Measurements from ENCODE around the gene MYMX. TPM values are rescaled to one million over a fixed set of nuclear protein-coding genes. Genes with fewer than 3 reads are reported as not detected.
"Not testable (repeated sequence)": the region's sequence is repeated elsewhere in the genome, so short reads cannot be mapped to it uniquely, and the experiment has no call there.

The MYMX gene
- total RNA-seq, 1 experiment from 2014 or later = 1.8 TPM

DNA sequence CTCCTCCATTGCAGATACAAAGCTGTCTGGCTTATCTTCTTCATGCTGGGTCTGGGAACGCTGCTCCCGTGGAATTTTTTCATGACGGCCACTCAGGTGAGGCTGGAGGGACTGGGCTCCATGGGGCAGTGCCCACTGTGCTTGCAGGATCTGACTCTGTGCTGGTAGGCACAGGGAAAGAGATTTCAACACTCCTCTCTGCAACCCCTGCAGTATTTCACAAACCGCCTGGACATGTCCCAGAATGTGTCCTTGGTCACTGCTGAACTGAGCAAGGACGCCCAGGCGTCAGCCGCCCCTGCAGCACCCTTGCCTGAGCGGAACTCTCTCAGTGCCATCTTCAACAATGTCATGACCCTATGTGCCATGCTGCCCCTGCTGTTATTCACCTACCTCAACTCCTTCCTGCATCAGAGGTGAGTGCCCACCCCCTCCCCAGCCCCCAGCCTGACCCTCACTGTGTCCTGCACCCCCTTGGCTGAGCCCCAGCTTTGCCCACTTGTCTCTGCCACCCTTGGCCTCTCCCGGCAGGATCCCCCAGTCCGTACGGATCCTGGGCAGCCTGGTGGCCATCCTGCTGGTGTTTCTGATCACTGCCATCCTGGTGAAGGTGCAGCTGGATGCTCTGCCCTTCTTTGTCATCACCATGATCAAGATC lies 12.8 kb downstream of the MYMX start:
- H3K4me1 ChIP-seq (ENCODE audit: control insufficient read depth, insufficient read depth, low read length) = peaks cover 65% of the 10 kb centered on the region
- intact Hi-C loops (cut with micrococcal nuclease; ENCODE audit: unreplicated experiment) (loop anchor here (5.0 kb wide), 1 partner anchor 127 kb away; no protein-coding TSS in a partner anchor), in situ Hi-C loops (cut with HindIII; ENCODE audit: low pct_unique_long_range_greater_than_20kb, low sequenced_read_pairs) (no loop called here)
- H3K27me3 ChIP-seq (ENCODE audit: control insufficient read depth, insufficient read depth, low read length) = no peaks in the 10 kb centered on the region
- ATAC-seq = no peak
- BruUV-seq (replicated peaks) = no TSS peak
- POLR2A ChIA-PET = no interaction called here
- TF ChIP-seq POLR2AphosphoS5 (IDR thresholded peaks at IDR 0.05; ENCODE audit: low read depth, low read length) (no peak), TCF7L2 (IDR thresholded peaks at IDR 0.05; ENCODE audit: low read depth, low read length) (no peak), SIN3A (IDR thresholded peaks at IDR 0.05; ENCODE audit: borderline replicate concordance, insufficient read depth, low read depth, low read length) (no peak)
- TF ChIP-seq, protein P1, sequence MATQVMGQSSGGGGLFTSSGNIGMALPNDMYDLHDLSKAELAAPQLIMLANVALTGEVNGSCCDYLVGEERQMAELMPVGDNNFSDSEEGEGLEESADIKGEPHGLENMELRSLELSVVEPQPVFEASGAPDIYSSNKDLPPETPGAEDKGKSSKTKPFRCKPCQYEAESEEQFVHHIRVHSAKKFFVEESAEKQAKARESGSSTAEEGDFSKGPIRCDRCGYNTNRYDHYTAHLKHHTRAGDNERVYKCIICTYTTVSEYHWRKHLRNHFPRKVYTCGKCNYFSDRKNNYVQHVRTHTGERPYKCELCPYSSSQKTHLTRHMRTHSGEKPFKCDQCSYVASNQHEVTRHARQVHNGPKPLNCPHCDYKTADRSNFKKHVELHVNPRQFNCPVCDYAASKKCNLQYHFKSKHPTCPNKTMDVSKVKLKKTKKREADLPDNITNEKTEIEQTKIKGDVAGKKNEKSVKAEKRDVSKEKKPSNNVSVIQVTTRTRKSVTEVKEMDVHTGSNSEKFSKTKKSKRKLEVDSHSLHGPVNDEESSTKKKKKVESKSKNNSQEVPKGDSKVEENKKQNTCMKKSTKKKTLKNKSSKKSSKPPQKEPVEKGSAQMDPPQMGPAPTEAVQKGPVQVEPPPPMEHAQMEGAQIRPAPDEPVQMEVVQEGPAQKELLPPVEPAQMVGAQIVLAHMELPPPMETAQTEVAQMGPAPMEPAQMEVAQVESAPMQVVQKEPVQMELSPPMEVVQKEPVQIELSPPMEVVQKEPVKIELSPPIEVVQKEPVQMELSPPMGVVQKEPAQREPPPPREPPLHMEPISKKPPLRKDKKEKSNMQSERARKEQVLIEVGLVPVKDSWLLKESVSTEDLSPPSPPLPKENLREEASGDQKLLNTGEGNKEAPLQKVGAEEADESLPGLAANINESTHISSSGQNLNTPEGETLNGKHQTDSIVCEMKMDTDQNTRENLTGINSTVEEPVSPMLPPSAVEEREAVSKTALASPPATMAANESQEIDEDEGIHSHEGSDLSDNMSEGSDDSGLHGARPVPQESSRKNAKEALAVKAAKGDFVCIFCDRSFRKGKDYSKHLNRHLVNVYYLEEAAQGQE (IDR thresholded peaks at IDR 0.05; ENCODE audit: insufficient read depth in 1 of 2, low read depth in 2 of 2, low read length in 1 of 2) = no peak
- TF ChIP-seq, protein P2, sequence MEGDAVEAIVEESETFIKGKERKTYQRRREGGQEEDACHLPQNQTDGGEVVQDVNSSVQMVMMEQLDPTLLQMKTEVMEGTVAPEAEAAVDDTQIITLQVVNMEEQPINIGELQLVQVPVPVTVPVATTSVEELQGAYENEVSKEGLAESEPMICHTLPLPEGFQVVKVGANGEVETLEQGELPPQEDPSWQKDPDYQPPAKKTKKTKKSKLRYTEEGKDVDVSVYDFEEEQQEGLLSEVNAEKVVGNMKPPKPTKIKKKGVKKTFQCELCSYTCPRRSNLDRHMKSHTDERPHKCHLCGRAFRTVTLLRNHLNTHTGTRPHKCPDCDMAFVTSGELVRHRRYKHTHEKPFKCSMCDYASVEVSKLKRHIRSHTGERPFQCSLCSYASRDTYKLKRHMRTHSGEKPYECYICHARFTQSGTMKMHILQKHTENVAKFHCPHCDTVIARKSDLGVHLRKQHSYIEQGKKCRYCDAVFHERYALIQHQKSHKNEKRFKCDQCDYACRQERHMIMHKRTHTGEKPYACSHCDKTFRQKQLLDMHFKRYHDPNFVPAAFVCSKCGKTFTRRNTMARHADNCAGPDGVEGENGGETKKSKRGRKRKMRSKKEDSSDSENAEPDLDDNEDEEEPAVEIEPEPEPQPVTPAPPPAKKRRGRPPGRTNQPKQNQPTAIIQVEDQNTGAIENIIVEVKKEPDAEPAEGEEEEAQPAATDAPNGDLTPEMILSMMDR (IDR thresholded peaks at IDR 0.05) = no peak
- H3K9me3 ChIP-seq (ENCODE audit: control insufficient read depth, insufficient read depth, low read depth, low read length) = no peaks in the 10 kb centered on the region
- H3K27ac ChIP-seq (ENCODE audit: low read length) = no peak overlapping the region
- peaks cover 5% of the 10 kb centered on the region for H3K36me3 ChIP-seq (ENCODE audit: control insufficient read depth, insufficient read depth, low read length)
- CTCF ChIA-PET = no interaction called here
- no peak overlapping the region for H3K4me3 ChIP-seq (ENCODE audit: low read depth in 2 of 2, low read length in 2 of 2)
- DNase-seq (ENCODE audit: low read depth, low spot score) = no peak

DNA sequence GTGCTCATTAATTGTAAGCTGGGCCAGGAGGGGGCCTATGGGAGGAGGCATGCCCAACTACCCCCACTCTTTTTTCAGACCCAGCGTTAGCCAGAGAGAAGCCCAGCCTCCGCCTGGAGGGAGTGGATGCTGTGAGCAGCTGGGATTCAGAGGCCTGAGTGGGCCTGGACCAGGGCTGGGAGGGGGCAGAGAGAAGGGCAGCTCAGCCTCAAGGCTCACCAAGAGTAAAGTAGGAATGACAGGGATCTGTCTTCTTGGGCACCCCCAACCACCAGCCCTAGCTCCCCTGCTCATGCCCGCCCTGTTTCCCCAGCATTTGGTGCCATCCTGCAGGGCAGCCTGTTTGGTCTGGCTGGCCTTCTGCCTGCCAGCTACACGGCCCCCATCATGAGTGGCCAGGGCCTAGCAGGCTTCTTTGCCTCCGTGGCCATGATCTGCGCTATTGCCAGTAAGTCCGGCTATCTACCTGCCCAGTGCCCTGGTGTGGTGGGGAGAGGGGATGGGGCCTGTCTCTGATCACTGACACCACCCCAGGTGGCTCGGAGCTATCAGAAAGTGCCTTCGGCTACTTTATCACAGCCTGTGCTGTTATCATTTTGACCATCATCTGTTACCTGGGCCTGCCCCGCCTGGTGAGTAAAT lies 13.4 kb downstream of the MYMX start:
- no peak overlapping the region for H3K4me3 ChIP-seq (ENCODE audit: low read depth in 2 of 2, low read length in 2 of 2)
- POLR2A ChIA-PET = no interaction called here
- H3K27ac ChIP-seq (ENCODE audit: low read length) = no peak overlapping the region
- CTCF ChIA-PET = interaction anchor here (0.6 kb wide), 1 partner anchor 40 kb away, joined by 6 read pairs; no protein-coding TSS in a partner anchor
- H3K4me1 ChIP-seq (ENCODE audit: control insufficient read depth, insufficient read depth, low read length) = peaks cover 65% of the 10 kb centered on the region
- BruUV-seq (replicated peaks) = no TSS peak
- in situ Hi-C loops (cut with HindIII; ENCODE audit: low pct_unique_long_range_greater_than_20kb, low sequenced_read_pairs) (no loop called here), intact Hi-C loops (cut with micrococcal nuclease; ENCODE audit: unreplicated experiment) (loop anchor here (5.0 kb wide), 1 partner anchor 128 kb away; no protein-coding TSS in a partner anchor)
- H3K27me3 ChIP-seq (ENCODE audit: control insufficient read depth, insufficient read depth, low read length) = no peaks in the 10 kb centered on the region
- no peaks in the 10 kb centered on the region for H3K9me3 ChIP-seq (ENCODE audit: control insufficient read depth, insufficient read depth, low read depth, low read length)
- H3K36me3 ChIP-seq (ENCODE audit: control insufficient read depth, insufficient read depth, low read length) = peaks cover 5% of the 10 kb centered on the region
- DNase-seq (ENCODE audit: low read depth, low spot score) (no peak), ATAC-seq (no peak)
- TF ChIP-seq, protein P2 (IDR thresholded peaks at IDR 0.05) = no peak
- TF ChIP-seq POLR2AphosphoS5 (IDR thresholded peaks at IDR 0.05; ENCODE audit: low read depth, low read length) (no peak), SIN3A (IDR thresholded peaks at IDR 0.05; ENCODE audit: borderline replicate concordance, insufficient read depth, low read depth, low read length) (no peak)

DNA sequence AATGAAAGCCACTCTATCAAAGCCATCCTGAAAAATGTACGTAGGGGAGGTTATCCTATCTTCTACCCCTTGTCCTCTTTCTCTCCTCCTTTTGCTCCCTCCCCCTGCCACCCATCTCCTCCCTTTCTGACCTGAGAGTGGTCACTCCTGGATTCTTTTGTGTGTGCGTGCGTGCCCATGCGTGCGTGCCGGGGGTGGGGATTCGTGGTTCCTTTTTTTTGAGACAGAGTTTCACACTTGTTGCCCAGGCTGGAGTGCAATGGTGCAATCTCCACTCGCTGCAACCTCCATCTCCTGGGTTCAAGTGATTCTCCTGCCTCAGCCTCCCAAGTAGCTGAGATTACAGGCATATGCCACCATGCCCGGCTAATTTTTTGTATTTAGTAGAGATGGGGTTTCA lies 14.7 kb downstream of the MYMX start:
- BruUV-seq (replicated peaks); H3K9me3 ChIP-seq (ENCODE audit: control insufficient read depth, insufficient read depth, low read depth, low read length); CTCF ChIA-PET; H3K27ac ChIP-seq (ENCODE audit: low read length); H3K4me3 ChIP-seq (ENCODE audit: low read depth in 2 of 2, low read length in 2 of 2); DNase-seq (ENCODE audit: low read depth, low spot score); ATAC-seq; POLR2A ChIA-PET; H3K27me3 ChIP-seq (ENCODE audit: control insufficient read depth, insufficient read depth, low read length); in situ Hi-C loops (cut with HindIII; ENCODE audit: low pct_unique_long_range_greater_than_20kb, low sequenced_read_pairs); H3K36me3 ChIP-seq (ENCODE audit: control insufficient read depth, insufficient read depth, low read length): not testable (repeated sequence)
- peaks cover 65% of the 10 kb centered on the region for H3K4me1 ChIP-seq (ENCODE audit: control insufficient read depth, insufficient read depth, low read length)
- intact Hi-C loops (cut with micrococcal nuclease; ENCODE audit: unreplicated experiment) = loop anchor here (5.0 kb wide), 1 partner anchor 129 kb away; no protein-coding TSS in a partner anchor
